ENCODE results near the gene DOCK6. TPM values are rescaled to one million over a fixed set of nuclear protein-coding genes. Genes with fewer than 3 reads are reported as not detected.

DOCK6 gene
- total and polyA plus RNA-seq, 10 of the 15 experiments (the other 5 are each of a cell fraction or from before 2014, with no cell fraction given), result 0.76 to 24.8 (median 4.7) TPM

DNA sequence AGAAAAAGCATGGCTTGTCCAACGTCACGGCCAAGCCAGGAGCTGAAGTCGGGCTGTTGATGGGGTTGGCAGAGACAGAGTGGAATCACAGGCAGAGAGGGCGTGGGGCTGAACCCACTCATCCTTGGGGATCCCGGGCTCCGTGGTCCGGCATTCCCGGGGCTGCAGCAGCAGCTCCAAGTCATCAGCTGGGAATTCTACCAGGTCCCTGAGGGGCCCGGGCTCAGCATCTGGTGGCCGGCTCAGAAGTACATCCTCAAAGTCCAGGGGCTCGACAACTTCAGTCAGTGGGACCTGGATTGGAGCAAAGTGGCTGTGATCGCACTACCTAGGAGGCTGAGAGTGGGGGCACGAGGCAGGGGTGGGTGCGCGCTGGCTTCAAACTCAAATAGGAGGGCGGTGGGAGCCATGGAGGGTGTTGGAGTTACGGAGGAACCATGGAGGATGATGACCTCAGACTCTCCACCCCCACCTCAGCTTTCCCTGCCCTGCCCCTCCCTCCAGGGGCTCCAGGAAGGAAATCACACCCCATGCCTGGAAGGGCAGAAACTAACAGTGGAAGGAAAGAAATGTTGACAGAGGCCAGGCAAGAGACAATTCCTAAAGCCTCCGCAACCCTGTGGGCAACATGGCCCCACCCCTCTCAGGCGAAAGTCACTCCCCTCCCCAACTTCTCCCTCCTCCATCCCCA lies 9.5 kb downstream of the DOCK6 start:
- RAD21 ChIA-PET (ENCODE audit: unreplicated experiment), result no interaction called here
- SMC1A ChIA-PET (ENCODE audit: uncharacterized antibody, unreplicated experiment), result no interaction called here
- DNase-seq (ENCODE audit: low read depth, low spot score) (no peak), ATAC-seq (no peak), FAIRE-seq (no peak)
- POLR2A ChIA-PET, result no interaction called here
- Histone ChIP-seq H3K4me1 (ENCODE audit: control insufficient read depth, insufficient read depth, low read length) (no peaks in the 10 kb centered on the region), H2AFZ (ENCODE audit: control insufficient read depth, low read depth, low read length) (no peak overlapping the region), H3K9me3 (replicated peaks; ENCODE audit: control insufficient read depth, insufficient read depth, low read length) (no peaks in the 10 kb centered on the region), H3K4me2 (ENCODE audit: control insufficient read depth, insufficient read depth) (no peak overlapping the region), H3K79me2 (ENCODE audit: control insufficient read depth, insufficient read depth, low read length) (no peaks in the 10 kb centered on the region), H3K27me3 (replicated peaks in 1 of 2; ENCODE audit: control insufficient read depth in 2 of 2, insufficient read depth in 2 of 2, low read length in 1 of 2) (no peaks in the 10 kb centered on the region), H3K27ac (ENCODE audit: control insufficient read depth, insufficient read depth) (no peak overlapping the region), H3K4me3 (no peak overlapping the region), H3K9ac (ENCODE audit: control insufficient read depth, insufficient read depth, low read length) (no peak overlapping the region), H3K36me3 (ENCODE audit: control insufficient read depth in 2 of 2, insufficient read depth in 2 of 2, low read length in 1 of 2) (peaks cover 0 to 2% of the 10 kb centered on the region in 2 experiments; a peak in 1 of 4 replicates), H4K20me1 (ENCODE audit: control insufficient read depth, insufficient read depth) (no peaks in the 10 kb centered on the region; the same call in 1 of the 2 replicates)
- intact Hi-C loops (cut with micrococcal nuclease; ENCODE audit: unreplicated experiment) (no loop called here), in situ Hi-C loops (cut with MboI) (no loop called here)
- WGBS (ENCODE audit: insufficient coverage, insufficient replicate concordance, low lambda C conversion rate, missing lambda C conversion rate), result 77% methylated on average over 18 of the region's 19 CpGs
- TF ChIP-seq, protein P1, sequence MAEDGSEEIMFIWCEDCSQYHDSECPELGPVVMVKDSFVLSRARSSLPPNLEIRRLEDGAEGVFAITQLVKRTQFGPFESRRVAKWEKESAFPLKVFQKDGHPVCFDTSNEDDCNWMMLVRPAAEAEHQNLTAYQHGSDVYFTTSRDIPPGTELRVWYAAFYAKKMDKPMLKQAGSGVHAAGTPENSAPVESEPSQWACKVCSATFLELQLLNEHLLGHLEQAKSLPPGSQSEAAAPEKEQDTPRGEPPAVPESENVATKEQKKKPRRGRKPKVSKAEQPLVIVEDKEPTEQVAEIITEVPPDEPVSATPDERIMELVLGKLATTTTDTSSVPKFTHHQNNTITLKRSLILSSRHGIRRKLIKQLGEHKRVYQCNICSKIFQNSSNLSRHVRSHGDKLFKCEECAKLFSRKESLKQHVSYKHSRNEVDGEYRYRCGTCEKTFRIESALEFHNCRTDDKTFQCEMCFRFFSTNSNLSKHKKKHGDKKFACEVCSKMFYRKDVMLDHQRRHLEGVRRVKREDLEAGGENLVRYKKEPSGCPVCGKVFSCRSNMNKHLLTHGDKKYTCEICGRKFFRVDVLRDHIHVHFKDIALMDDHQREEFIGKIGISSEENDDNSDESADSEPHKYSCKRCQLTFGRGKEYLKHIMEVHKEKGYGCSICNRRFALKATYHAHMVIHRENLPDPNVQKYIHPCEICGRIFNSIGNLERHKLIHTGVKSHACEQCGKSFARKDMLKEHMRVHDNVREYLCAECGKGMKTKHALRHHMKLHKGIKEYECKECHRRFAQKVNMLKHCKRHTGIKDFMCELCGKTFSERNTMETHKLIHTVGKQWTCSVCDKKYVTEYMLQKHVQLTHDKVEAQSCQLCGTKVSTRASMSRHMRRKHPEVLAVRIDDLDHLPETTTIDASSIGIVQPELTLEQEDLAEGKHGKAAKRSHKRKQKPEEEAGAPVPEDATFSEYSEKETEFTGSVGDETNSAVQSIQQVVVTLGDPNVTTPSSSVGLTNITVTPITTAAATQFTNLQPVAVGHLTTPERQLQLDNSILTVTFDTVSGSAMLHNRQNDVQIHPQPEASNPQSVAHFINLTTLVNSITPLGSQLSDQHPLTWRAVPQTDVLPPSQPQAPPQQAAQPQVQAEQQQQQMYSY (CRISPR knock-in tag; IDR thresholded peaks at IDR 0.05), result no peak
- TF ChIP-seq MYB (IDR thresholded peaks at IDR 0.05; ENCODE audit: borderline replicate concordance, low read depth, low read length) (no peak), RB1 (IDR thresholded peaks at IDR 0.05; ENCODE audit: borderline replicate concordance) (no peak), IRF4 (IDR thresholded peaks at IDR 0.05; ENCODE audit: low read depth, low read length) (no peak), MTA3 (IDR thresholded peaks at IDR 0.05; ENCODE audit: borderline replicate concordance, low read length) (no peak), RAD51 (IDR thresholded peaks at IDR 0.05) (no peak), SMAD1 (IDR thresholded peaks at IDR 0.05; ENCODE audit: low read depth, partially characterized antibody) (no peak), HDAC6 (IDR thresholded peaks at IDR 0.05; ENCODE audit: unreplicated experiment) (no peak), STAT3 (IDR thresholded peaks at IDR 0.05; ENCODE audit: low read depth, low read length) (no peak), FOS (IDR thresholded peaks at IDR 0.05; ENCODE audit: borderline replicate concordance, extremely low read depth, insufficient read length) (no peak), SREBF2 (IDR thresholded peaks at IDR 0.05; ENCODE audit: low read length) (no peak), RBBP5 (conservative IDR thresholded peaks at IDR 0.05) (no peak), BHLHE40 (IDR thresholded peaks at IDR 0.05; ENCODE audit: borderline replicate concordance in 1 of 2, low read depth in 2 of 2, low read length in 1 of 2) (no peak)
- TF ChIP-seq, protein P2, sequence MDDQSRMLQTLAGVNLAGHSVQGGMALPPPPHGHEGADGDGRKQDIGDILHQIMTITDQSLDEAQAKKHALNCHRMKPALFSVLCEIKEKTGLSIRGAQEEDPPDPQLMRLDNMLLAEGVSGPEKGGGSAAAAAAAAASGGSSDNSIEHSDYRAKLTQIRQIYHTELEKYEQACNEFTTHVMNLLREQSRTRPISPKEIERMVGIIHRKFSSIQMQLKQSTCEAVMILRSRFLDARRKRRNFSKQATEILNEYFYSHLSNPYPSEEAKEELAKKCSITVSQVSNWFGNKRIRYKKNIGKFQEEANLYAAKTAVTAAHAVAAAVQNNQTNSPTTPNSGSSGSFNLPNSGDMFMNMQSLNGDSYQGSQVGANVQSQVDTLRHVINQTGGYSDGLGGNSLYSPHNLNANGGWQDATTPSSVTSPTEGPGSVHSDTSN (IDR thresholded peaks at IDR 0.05; ENCODE audit: insufficient replicate concordance, low read depth, low read length), result no peak
- TF ChIP-seq, protein P3, sequence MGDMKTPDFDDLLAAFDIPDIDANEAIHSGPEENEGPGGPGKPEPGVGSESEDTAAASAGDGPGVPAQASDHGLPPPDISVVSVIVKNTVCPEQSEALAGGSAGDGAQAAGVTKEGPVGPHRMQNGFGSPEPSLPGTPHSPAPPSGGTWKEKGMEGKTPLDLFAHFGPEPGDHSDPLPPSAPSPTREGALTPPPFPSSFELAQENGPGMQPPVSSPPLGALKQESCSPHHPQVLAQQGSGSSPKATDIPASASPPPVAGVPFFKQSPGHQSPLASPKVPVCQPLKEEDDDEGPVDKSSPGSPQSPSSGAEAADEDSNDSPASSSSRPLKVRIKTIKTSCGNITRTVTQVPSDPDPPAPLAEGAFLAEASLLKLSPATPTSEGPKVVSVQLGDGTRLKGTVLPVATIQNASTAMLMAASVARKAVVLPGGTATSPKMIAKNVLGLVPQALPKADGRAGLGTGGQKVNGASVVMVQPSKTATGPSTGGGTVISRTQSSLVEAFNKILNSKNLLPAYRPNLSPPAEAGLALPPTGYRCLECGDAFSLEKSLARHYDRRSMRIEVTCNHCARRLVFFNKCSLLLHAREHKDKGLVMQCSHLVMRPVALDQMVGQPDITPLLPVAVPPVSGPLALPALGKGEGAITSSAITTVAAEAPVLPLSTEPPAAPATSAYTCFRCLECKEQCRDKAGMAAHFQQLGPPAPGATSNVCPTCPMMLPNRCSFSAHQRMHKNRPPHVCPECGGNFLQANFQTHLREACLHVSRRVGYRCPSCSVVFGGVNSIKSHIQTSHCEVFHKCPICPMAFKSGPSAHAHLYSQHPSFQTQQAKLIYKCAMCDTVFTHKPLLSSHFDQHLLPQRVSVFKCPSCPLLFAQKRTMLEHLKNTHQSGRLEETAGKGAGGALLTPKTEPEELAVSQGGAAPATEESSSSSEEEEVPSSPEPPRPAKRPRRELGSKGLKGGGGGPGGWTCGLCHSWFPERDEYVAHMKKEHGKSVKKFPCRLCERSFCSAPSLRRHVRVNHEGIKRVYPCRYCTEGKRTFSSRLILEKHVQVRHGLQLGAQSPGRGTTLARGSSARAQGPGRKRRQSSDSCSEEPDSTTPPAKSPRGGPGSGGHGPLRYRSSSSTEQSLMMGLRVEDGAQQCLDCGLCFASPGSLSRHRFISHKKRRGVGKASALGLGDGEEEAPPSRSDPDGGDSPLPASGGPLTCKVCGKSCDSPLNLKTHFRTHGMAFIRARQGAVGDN (IDR thresholded peaks at IDR 0.05), result no peak
- no TSS peak for BruUV-seq (replicated peaks)
- CTCF ChIA-PET, result no interaction called here
